Esophagus (tissue), 2 donors: ENCODE results near the gene ZNF780B. TPM values are rescaled to one million over a fixed set of nuclear protein-coding genes. Genes with fewer than 3 reads are reported as not detected.

Experiments
- H3K27ac ChIP-seq, 2 donors: one replicate each; pipeline ENCODE4 v1.5.1; 2013; ENCODE audit warnings: low read depth in 2 of 2, mild to moderate bottlenecking in 2 of 2, inconsistent platforms in 1 of 2, low read length in 1 of 2, moderate library complexity in 1 of 2
- H3K27me3 ChIP-seq, 2 donors: one replicate each; pipeline ENCODE4 v1.6.1; 2013; ENCODE audit warnings: low read length in 2 of 2, control low read depth in 1 of 2, mild to moderate bottlenecking in 1 of 2; ENCODE audit not compliant: insufficient read depth in 2 of 2, control insufficient read depth in 1 of 2
- H3K36me3 ChIP-seq, 2 donors: one replicate each; pipeline ENCODE4 v1.6.1; 2013; ENCODE audit warnings: low read length in 1 of 2; ENCODE audit not compliant: control insufficient read depth in 2 of 2, insufficient read depth in 2 of 2
- H3K4me1 ChIP-seq, 2 donors: one replicate each; pipeline ENCODE4 v1.6.1; 2013; ENCODE audit warnings: low read length in 1 of 2; ENCODE audit not compliant: control insufficient read depth in 2 of 2, insufficient read depth in 2 of 2
- H3K4me3 ChIP-seq, 2 donors: one replicate each; pipeline ENCODE4 v1.5.1; 2013; ENCODE audit warnings: low read length in 2 of 2, mild to moderate bottlenecking in 2 of 2, low read depth in 1 of 2, moderate library complexity in 1 of 2
- H3K9me3 ChIP-seq, 2 donors: one replicate each; pipeline ENCODE4 v1.6.1; 2013; ENCODE audit warnings: mild to moderate bottlenecking in 2 of 2, low read depth in 1 of 2, low read length in 1 of 2, moderate library complexity in 1 of 2; ENCODE audit not compliant: control insufficient read depth in 2 of 2, insufficient read depth in 1 of 2
- whole genome bisulfite sequencing, 2 donors: extraction: QIAGEN DNeasy Blood & Tissue Kit; methylation state at CpG; one replicate each; pipeline ENCODE4 v1.1.7; 2013; 5-methylcytosine and 5-hydroxymethylcytosine counted together
- polyA plus RNA-seq, 2 donors: library from polyadenylated mRNA; stranded (reverse); fragments of 200-250 nt; gene quantifications; one replicate each; pipeline ENCODE4 v1.2.3, GENCODE V29; 2013
- donor health status: healthy with polysubstance abuse.
- donor health status: Bipolar disorder and iron deficiency.

The ZNF780B gene
- polyA plus RNA-seq, 2 donors: 2.4 to 5.5 TPM

- 93 to 94% methylated on average over 1 of the region's 1 CpG for WGBS, 2 donors
- Histone ChIP-seq H3K36me3 (no peaks in the 10 kb centered on the region), H3K4me1 (peaks cover 0 to 6% of the 10 kb centered on the region in 2 donors), H3K27me3 (no peaks in the 10 kb centered on the region), H3K27ac (no peak overlapping the region), H3K9me3 (no peaks in the 10 kb centered on the region), H3K4me3 (no peak overlapping the region)
Observed at GRCh38 chr19:39993605-39994004, 62.4 kb downstream of the ZNF780B start.

GRCh38 chr19:39987596-39987995, 68.4 kb downstream of the ZNF780B start:
- Histone ChIP-seq H3K4me1 (no peaks in the 10 kb centered on the region), H3K4me3 (no peak overlapping the region), H3K27ac (no peak overlapping the region), H3K27me3 (no peaks in the 10 kb centered on the region), H3K9me3 (peaks cover 0 to 2% of the 10 kb centered on the region in 2 donors), H3K36me3 (no peaks in the 10 kb centered on the region)
- WGBS, 2 donors: 94 to 97% methylated on average over 1 of the region's 1 CpG

- no peaks in the 10 kb centered on the region for H3K4me1 ChIP-seq
- H3K36me3 ChIP-seq: no peaks in the 10 kb centered on the region
Observed at GRCh38 chr19:39987167-39987566, 68.9 kb downstream of the ZNF780B start.

GRCh38 chr19:39986643-39987042, 69.4 kb downstream of the ZNF780B start:
- no peak overlapping the region for H3K27ac ChIP-seq
- H3K4me3 ChIP-seq: no peak overlapping the region
- no peaks in the 10 kb centered on the region for H3K4me1 ChIP-seq
- H3K27me3 ChIP-seq: no peaks in the 10 kb centered on the region
- H3K9me3 ChIP-seq: peaks cover 0 to 2% of the 10 kb centered on the region in 2 donors
- H3K36me3 ChIP-seq: no peaks in the 10 kb centered on the region

More at GRCh38 chr19:39987167-39987566, 68.9 kb downstream of the ZNF780B start:
- H3K27me3 ChIP-seq: no peaks in the 10 kb centered on the region
- H3K4me3 ChIP-seq: no peak overlapping the region
- H3K27ac ChIP-seq: no peak overlapping the region
- H3K9me3 ChIP-seq: peaks cover 0 to 2% of the 10 kb centered on the region in 2 donors

GRCh38 chr19:39983695-39984300, 72.2 kb downstream of the ZNF780B start:
- Histone ChIP-seq H3K36me3 (peaks cover 14 to 15% of the 10 kb centered on the region in 2 donors), H3K27ac (no peak overlapping the region), H3K4me3 (no peak overlapping the region), H3K9me3 (peaks cover 0 to 2% of the 10 kb centered on the region in 2 donors), H3K27me3 (no peaks in the 10 kb centered on the region), H3K4me1 (no peaks in the 10 kb centered on the region)
- 87 to 96% methylated on average over 5 of the region's 5 CpGs for WGBS, 2 donors

GRCh38 chr19:39982883-39983282, 73.1 kb downstream of the ZNF780B start:
- Histone ChIP-seq H3K9me3 (peaks cover 0 to 2% of the 10 kb centered on the region in 2 donors), H3K36me3 (peaks cover 19 to 20% of the 10 kb centered on the region in 2 donors), H3K27ac (no peak overlapping the region), H3K27me3 (no peaks in the 10 kb centered on the region), H3K4me3 (no peak overlapping the region), H3K4me1 (no peaks in the 10 kb centered on the region)
- WGBS, 2 donors: 98 to 100% methylated on average over 1 of the region's 1 CpG

Other genes starting within 250 kb of the ZNF780B start
- gene DYRK1B, start 222.1 kb downstream of the ZNF780B start, polyA plus RNA-seq: 10 to 100 TPM in 1 of 2 donors, 1 to 10 TPM in 1; 6.8 to 13.0 TPM
- gene FBL, start 209.9 kb downstream of the ZNF780B start, polyA plus RNA-seq: 100 to 1,000 TPM; 174 to 366 TPM
- 1 to 10 TPM; 2.3 to 3.0 TPM for gene FCGBP, start 121.6 kb downstream of the ZNF780B start, polyA plus RNA-seq
- gene PSMC4, start 85.1 kb downstream of the ZNF780B start, polyA plus RNA-seq: 10 to 100 TPM; 50.1 to 73.8 TPM
- under 1 TPM; 0.52 to 0.90 TPM for gene ZNF546, start 59.2 kb downstream of the ZNF780B start, polyA plus RNA-seq
- gene ZNF780A, start 34.7 kb upstream of the ZNF780B start, polyA plus RNA-seq: 10 to 100 TPM; 17.7 to 20.9 TPM
- 10 to 100 TPM in 1 of 2 donors, 1 to 10 TPM in 1; 5.9 to 13.5 TPM for gene MAP3K10, start 135.2 kb upstream of the ZNF780B start, polyA plus RNA-seq
- not detected for gene TTC9B, start 162.2 kb upstream of the ZNF780B start, polyA plus RNA-seq
- under 1 TPM; 0.06 to 0.07 TPM for gene CCNP, start 170.5 kb upstream of the ZNF780B start, polyA plus RNA-seq
- gene AKT2, start 229.1 kb upstream of the ZNF780B start, polyA plus RNA-seq: 10 to 100 TPM; 51.9 to 56.0 TPM